ENCODE data around the gene PLAC9.
A peak's percentile ranks its signal among the peaks of the same experiment; 100 is the strongest.

Gene PLAC9

DNA sequence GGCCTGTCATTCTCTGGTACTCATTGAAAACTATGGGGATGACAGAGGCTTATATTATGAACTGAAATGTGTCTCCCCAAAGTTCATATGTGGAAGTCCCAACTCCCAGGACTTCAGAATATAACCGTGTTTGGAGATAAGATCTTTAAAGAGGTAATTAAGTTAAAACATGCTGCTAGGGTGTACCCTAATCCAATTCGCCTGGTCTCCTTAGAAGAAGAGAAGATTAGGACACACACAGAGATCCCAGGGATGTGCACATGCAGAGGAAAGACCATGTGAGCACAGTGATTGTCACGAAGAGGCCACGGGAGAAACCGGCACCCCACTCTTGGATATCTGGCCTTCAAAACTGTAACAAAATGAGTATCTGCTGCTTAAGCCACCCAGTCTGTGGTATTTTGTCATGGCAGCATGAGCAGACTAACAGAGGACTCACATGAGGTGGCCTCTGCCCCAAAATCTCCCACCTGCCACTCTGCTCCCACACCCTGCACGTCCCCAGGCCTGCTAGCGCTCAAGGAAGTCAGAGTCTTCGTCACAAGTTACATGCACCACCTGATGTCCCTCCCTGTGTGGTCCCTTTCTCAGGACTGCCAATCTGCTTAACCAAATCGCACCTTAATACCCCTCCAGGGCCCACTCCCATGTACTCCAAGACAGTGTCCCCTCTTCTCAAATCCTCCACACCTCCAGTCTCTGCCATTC lies 26.8 kb downstream of the PLAC9 start:
- H3K4me3 ChIP-seq (replicated peaks in 1 of 2; ENCODE audit: low read depth in 2 of 2, low read length in 2 of 2) = no peak overlapping the region
- TF ChIP-seq CTCF (IDR thresholded peaks at IDR 0.05; ENCODE audit: low read depth, low read length) = no peak
- no peak for DNase-seq (ENCODE audit: low read depth in 2 of 2)

DNA sequence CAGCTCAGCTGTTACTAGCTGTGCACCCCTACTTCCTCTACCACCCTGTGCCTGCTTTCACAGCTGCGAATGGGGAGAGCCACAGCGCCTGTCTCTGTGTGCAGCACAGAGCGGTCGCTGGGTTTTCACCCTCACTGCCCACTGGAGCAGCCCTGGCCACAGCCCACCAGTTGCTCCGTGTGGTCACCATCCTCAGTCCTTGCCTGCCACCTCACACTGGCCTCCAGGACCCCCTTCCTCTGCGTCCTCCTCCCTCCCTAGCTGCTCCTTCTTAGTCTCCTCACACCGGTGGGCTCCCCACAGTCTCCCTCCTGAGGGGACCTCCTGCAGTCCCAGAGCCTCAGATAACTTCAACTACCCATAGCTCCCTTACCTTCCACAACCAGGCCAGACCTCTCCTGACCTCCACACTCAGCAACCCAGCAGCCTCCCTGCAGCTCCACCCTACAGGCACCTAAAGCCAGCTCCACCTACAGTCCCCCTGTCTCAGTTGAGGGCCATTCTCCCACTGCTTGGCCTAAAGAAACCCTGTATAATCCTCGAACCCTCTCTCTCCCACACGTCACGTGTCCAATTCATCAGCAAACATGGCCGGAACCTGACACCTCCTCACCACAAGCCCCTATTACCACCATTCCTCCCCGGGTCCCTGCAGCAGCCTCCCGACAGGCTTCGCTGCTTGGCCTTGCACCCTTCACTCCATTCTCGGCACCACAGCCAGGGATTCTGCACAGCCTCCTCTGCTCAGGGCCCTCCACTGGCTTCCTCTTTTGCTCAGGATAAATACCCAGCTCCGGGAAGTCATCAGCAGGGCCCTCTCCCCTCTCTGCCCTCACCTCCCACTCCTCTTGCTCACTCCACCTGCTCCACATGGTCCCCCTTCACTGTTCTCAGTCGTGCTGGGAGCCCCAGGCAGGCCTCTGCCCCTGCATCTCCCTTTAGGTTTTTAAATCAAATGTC lies 28.1 kb downstream of the PLAC9 start:
- H3K4me3 ChIP-seq (replicated peaks in 1 of 2; ENCODE audit: low read depth in 2 of 2, low read length in 2 of 2) = no peak overlapping the region
- DNase-seq (ENCODE audit: low read depth in 2 of 2) = no peak
- TF ChIP-seq CTCF (IDR thresholded peaks at IDR 0.05; ENCODE audit: low read depth, low read length) = no peak

- H3K4me3 ChIP-seq (replicated peaks in 1 of 2; ENCODE audit: low read depth in 2 of 2, low read length in 2 of 2) = no peak overlapping the region
- TF ChIP-seq CTCF (IDR thresholded peaks at IDR 0.05; ENCODE audit: low read depth, low read length) = no peak
- peak; percentile 26 to 32 for DNase-seq (ENCODE audit: low read depth in 2 of 2)
Observed at GRCh38 chr10:80161321-80162083, 29.0 kb downstream of the PLAC9 start.

- DNase-seq (ENCODE audit: low read depth in 2 of 2) = peak; percentile 73 to 84
- H3K4me3 ChIP-seq (replicated peaks in 1 of 2; ENCODE audit: low read depth in 2 of 2, low read length in 2 of 2) = no peak overlapping the region
- no peak for TF ChIP-seq CTCF (IDR thresholded peaks at IDR 0.05; ENCODE audit: low read depth, low read length)
Observed at GRCh38 chr10:80163741-80164341, 31.3 kb downstream of the PLAC9 start.

DNA sequence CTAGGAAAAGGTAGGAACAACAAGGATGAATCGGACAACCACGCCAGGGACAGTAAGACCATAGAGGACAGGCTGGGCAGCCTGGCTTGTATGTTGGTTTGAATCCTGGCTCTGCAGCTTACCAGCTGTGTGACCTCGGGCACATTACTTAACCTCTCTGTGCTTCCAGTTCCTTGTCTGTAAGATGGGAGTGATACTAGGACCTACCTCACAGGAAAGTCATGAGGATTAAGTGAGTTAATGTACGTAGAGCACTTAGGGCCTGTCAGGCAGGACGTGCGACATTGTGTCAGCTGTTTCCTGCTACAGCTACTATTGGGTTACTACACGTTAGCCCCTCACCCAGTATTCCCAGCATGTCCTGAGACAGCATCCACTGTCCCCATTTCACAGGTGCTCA lies 32.1 kb downstream of the PLAC9 start:
- DNase-seq (ENCODE audit: low read depth in 2 of 2) = no peak
- no peak for TF ChIP-seq CTCF (IDR thresholded peaks at IDR 0.05; ENCODE audit: low read depth, low read length)
- no peak overlapping the region for H3K4me3 ChIP-seq (replicated peaks in 1 of 2; ENCODE audit: low read depth in 2 of 2, low read length in 2 of 2)

DNA sequence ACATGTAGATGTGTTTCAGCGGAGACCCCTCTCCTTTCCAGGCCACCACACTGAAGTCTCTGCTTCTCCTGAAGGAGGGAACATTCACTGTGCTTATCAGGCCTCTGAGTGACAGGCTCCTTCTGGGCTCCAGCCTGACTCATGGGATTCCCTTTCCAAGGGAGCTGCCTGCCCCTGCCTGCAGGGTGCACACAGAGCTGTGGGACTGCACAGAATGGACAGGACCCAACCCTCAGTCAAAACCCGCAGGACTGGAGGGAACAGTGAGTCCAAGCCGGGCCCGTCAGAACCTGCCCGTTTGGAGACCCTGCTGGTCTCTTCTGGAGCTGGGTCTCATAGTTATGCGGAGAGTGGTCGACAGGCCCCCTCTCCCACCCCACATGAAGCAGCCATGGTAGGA lies 32.6 kb downstream of the PLAC9 start:
- peak; percentile 39 for TF ChIP-seq CTCF (IDR thresholded peaks at IDR 0.05; ENCODE audit: low read depth, low read length)
- peak; percentile 49 to 73 for DNase-seq (ENCODE audit: low read depth in 2 of 2)
- no peak overlapping the region for H3K4me3 ChIP-seq (replicated peaks in 1 of 2; ENCODE audit: low read depth in 2 of 2, low read length in 2 of 2)
